Testis (tissue), 2 donors: ENCODE data around the gene IGSF21.

Source experiments
- POLR2A ChIP-seq: fragments of 450-650 bp; IDR thresholded peaks from one replicate; pipeline ENCODE4 v1.6.1; 2017; ENCODE audit warnings: antibody characterized with exemption, mild to moderate bottlenecking, moderate library complexity
- TF ChIP-seq, protein P1 (sequence below), 3 experiments: fragments of 450-650 bp in 2 of 3; fragments of 200-600 bp in 1 of 3; sonication (generic) in 1 of 3; IDR thresholded peaks; one replicate each; pipeline ENCODE4 v1.5.1; 2016 to 2019; ENCODE audit warnings: antibody characterized with exemption in 3 of 3, mild to moderate bottlenecking in 2 of 3, moderate library complexity in 1 of 3

GRCh38 chr1:18350747-18351146 is 243.1 kb downstream of the IGSF21 start:
- no peak for TF ChIP-seq POLR2A
- TF ChIP-seq, protein P1, sequence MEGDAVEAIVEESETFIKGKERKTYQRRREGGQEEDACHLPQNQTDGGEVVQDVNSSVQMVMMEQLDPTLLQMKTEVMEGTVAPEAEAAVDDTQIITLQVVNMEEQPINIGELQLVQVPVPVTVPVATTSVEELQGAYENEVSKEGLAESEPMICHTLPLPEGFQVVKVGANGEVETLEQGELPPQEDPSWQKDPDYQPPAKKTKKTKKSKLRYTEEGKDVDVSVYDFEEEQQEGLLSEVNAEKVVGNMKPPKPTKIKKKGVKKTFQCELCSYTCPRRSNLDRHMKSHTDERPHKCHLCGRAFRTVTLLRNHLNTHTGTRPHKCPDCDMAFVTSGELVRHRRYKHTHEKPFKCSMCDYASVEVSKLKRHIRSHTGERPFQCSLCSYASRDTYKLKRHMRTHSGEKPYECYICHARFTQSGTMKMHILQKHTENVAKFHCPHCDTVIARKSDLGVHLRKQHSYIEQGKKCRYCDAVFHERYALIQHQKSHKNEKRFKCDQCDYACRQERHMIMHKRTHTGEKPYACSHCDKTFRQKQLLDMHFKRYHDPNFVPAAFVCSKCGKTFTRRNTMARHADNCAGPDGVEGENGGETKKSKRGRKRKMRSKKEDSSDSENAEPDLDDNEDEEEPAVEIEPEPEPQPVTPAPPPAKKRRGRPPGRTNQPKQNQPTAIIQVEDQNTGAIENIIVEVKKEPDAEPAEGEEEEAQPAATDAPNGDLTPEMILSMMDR (IDR thresholded peaks at IDR 0.05) = no peak
